SU-DHL-6 (cell line): ENCODE data around the gene TMEM43.

ENCODE experiments used
- EZH2phosphoT487 ChIP-seq: fragments of 200-600 bp; sonication (generic), shearing (Covaris generic); conservative IDR thresholded peaks from 2 replicates; pipeline ENCODE4 v1.6.1; 2018; ENCODE audit warnings: mild to moderate bottlenecking, antibody characterized with exemption, low read length, moderate library complexity, mixed read lengths
- TF ChIP-seq, protein P1 (sequence below): fragments of 200-600 bp; sonication (generic); IDR thresholded peaks from one replicate; pipeline ENCODE4 v1.5.1; 2017; ENCODE audit warnings: antibody characterized with exemption, mild to moderate bottlenecking, low read length, moderate library complexity; ENCODE audit not compliant: insufficient read depth, poor library complexity, severe bottlenecking

DNA sequence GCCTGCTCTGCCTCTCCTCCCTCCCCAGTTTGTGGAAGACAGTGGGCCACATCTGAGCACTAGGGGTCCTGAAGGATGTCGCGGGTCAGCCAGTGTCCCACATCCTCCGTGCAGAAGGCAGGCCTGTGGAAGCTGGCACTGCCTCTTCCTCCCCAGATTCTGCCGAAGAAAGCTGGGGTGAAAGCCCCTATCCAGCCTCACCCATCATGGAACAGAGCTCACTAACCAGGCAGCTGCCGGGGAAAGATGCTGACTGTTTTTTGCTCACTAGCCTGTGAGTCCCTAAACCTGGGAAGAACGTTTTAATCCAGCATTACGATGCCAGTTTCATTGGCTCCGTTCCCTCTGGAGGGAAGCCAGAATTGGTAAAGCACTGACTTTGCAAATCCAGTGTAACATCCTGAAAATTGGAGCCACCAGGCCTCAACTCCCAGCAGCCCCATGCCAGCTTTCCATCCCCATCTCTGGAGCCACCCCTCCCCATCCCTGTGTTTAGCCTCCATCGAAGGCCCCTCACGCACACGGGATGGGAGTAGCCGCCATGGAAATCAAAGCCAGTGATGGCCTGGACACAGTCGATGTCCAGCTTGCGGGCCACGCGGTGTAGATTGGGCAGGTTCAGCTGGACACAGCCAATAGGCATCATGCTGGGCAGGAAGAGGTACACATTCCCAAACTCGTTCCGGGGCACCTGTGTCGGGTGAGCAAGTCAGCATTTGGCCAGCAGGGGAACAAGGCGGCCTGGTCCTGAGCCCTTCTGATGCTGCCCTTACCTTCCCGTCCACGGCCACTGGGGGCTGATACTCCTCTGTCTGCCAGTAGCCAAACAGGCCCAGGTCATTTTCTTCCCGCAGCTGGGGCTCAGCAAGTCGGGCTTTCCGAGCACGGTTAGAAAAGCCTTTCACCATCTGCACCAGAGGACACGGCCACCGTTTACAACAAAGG lies 23.5 kb downstream of the TMEM43 start:
- TF ChIP-seq, protein P1, sequence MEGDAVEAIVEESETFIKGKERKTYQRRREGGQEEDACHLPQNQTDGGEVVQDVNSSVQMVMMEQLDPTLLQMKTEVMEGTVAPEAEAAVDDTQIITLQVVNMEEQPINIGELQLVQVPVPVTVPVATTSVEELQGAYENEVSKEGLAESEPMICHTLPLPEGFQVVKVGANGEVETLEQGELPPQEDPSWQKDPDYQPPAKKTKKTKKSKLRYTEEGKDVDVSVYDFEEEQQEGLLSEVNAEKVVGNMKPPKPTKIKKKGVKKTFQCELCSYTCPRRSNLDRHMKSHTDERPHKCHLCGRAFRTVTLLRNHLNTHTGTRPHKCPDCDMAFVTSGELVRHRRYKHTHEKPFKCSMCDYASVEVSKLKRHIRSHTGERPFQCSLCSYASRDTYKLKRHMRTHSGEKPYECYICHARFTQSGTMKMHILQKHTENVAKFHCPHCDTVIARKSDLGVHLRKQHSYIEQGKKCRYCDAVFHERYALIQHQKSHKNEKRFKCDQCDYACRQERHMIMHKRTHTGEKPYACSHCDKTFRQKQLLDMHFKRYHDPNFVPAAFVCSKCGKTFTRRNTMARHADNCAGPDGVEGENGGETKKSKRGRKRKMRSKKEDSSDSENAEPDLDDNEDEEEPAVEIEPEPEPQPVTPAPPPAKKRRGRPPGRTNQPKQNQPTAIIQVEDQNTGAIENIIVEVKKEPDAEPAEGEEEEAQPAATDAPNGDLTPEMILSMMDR = no peak
- TF ChIP-seq EZH2phosphoT487 = no peak
